ENCODE results near the gene RPS27A.
A peak's percentile ranks its signal among the peaks of the same experiment; 100 is the strongest.
"Not testable (repeated sequence)": the region's sequence is repeated elsewhere in the genome, so short reads cannot be mapped to it uniquely, and the experiment has no call there.

The RPS27A gene

DNA sequence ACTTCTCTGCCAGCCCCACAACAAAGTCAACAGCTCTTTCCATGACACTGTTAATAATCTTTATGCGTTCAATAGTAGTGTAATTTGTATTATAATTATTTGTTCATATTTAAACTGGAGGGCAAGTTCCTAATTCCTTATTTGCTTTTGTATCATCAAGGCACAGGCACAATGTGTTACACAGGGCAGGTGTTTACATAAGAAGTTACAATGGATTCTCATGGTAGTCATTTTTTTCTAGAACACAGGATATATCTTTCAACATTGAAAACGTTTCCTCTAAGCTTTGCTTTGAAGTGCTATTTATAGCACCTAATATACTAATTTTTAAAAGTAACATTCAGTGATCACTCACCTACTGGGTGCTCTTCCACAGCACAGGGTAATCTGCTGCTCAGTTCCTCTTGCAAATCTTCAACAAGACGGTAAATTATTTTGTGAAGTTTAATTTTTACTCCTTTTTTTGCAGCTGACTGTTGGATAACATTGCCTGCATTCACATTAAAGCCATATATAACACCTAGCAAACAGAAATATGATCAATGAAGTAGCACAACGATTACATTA is 7.3 kb downstream of the RPS27A start:
- DNase-seq = no peak

DNA sequence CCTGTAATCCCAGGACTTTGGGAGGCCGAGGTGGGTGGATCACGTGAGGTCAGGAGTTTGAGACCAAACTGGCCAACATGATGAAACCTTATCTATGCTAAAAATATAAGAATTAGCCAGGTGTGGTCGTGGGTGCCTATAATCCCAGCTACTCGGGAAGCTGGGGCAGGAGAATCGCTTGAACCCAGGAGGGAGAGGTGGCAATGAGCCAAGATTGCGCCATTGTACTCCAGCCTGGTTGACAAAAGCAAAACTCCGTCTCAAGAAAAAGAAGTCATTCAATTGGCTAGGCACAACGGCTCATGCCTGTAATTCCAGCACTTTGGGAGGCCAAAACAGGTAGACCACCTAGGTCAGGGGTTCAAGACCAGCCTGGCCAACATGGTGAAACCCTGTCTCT is 9.1 kb downstream of the RPS27A start:
- not testable (repeated sequence) for DNase-seq

DNA sequence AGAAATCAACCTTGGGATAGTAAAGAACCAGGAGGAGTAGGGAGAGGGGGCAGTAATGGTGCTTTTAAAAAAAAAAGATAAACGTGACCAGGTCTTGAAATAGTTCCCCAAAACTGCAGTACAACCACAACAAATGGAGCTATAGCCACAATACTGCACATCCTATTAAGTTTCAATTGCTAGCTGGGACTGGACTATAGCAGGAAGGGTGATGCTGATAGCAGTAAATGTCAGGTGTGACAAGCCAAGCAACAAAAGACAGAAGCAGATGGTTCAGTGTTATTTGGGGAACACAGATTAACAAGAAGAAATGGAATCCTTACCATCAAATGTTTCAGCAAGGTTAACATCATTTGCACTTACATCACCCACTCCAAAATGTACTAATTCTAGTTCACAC is 10.1 kb downstream of the RPS27A start:
- DNase-seq = no peak

DNA sequence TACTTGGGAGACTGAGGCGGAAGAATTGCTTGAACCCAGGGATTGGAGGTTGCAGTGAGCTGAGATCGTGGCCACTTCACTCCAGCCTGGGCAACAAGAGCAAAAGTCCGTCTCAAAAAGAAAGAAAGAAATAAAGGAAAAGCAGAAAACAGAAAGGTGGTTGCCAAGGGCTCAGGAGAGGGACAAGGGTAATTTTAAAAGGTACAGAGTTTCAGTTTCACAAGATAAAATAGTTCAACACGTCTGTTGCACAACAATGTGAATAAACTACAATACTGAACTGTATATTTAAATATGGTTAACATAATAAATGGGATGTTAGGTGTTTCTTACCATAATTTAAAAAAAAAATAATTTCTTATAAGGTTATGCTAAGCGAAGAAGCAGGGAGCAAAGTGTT is 12.9 kb downstream of the RPS27A start:
- no peak for DNase-seq

DNA sequence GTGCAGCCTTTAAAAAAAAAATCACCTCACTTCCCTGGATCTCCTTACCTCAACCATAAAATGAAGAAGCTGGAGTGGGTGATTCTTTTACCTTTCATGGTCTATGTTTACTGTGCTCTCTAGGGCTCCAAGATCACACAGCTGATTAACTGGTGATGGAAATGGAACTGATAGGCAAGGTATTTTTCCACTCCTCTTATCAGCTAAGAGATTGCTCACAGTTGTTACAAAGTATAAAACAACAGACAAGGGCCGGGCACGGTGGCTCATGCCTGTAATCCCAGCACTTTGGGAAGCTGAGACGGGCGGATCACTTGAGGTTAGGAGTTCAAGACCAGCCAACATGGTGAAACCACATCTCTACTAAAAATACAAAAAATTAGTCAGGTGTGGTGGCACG is 14.5 kb downstream of the RPS27A start:
- DNase-seq = no peak

DNA sequence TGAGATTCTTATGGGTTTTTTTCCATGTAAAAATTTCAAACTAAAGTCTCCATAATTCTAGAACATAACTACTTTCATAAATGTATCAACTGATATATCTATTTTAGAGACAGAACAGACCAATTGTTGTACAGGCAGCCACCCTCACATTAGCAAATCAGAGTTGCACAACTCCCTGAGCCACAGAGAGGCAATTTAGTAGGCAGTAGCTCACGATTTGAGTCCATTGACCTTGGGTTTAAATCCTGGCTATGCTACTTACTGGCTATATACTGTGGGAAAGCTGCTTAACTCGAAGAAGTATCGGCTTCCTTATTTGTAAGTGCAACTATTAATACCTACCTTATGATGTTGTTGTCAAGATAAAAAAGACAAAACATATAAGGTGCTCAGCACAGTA is 20.3 kb downstream of the RPS27A start:
- DNase-seq = no peak

DNA sequence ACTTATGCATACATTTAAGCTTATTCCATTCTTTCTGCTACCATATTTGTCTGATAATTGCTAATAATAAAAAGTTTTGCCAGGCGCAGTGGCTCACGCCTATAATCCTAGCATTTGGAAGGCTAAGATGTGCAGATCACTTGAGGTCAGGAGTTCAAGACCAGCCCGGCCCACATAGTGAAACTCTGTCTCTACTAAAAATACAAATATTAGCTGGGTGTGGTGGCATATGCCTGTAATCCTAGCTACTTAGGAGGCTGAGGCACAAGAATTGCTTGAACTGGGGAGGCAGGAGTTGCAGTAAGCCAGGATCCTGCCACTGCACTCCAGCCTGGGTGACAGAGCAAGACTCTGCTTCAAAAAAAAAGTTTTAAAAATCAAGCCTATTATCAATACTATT is 27.1 kb downstream of the RPS27A start:
- DNase-seq = not testable (repeated sequence)

DNA sequence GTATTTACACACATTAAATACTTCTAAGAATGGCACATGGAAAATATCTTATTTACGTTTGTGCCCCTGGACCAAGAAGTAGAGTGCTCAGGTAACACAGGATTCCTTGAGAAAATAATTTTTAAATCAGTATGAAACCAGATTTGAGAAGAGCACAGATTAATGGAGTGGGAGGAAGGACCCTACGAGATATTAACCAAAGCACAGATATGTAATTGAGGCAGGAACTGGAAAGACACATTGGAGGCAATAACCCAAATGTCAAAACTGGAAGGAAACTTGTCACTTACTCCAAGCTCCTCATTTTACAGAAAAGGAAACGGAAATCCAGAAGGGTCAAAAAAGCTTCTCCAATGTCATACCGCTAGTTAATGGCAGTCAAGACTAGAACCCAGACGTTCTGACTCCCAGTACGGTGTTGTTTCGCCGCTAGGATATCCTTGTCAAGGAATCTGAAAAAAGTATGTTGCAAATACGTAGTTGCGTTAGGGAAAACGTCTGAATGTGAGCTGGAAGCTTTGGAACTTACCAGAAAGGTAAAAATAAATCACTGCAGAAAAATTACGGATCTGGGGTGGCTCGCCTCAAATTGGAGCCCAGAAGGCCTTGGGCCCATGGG is 35.9 kb downstream of the RPS27A start:
- DNase-seq = no peak

DNA sequence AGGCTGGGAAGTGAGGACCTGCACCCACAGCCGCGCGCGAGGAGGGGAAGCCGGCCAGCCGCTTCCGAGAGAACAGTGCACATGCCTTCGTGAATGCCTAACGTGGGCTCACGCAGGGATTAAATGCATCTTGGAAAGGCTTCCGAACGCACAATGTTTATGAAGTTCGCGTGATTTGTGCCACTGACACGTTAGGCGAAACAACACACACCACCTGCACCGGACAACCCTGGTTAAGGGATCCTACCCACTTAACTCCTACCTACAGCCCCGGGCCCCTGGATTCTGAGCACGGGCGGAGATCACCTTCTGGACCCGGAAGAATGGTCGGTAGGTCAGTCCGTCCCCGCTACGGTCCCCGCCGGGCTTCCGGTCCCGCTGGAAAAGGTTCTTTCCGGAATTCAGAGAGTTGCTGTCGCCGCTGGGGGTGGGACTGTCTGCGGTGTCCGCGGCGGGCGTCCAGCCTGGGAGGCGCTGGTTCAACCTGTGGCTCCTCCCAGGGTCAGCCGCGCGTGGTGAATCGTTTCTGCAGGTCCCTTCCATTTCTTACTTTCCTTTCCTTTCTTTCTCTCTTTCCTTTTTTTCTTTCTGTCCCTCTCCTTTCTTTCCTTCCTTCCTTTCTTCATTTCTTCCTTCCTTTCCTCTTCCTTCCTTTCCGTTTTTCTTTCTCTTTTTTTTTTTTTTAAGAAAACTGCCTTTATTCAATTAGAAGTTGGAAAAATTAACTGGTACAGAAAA is 36.6 kb downstream of the RPS27A start, which contains the start of gene MTIF2:
TSS of gene MTIF2 (minus strand) at position 325 of the 738 bp plus-strand sequence. CDS start 5,373 bp downstream, outside the sequence.
- DNase-seq = peak; percentile 98

DNA sequence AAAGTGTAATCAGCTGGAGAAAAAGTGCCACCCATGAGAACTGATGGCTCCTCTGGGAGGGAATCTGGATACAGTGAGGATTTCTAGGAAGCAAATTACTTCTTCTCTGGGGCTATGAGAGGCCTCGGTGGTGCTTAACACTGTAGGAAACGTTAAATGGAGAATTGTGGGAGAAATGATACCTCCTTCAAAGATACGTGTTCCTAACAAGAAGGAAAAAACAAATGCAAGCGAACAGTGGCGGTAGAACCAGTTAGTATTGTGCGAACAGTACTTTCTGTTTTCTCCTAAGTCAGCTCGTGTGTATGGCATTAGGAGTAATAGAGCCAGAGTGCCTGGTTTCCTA is 37.1 kb downstream of the RPS27A start:
- no peak for DNase-seq

DNA sequence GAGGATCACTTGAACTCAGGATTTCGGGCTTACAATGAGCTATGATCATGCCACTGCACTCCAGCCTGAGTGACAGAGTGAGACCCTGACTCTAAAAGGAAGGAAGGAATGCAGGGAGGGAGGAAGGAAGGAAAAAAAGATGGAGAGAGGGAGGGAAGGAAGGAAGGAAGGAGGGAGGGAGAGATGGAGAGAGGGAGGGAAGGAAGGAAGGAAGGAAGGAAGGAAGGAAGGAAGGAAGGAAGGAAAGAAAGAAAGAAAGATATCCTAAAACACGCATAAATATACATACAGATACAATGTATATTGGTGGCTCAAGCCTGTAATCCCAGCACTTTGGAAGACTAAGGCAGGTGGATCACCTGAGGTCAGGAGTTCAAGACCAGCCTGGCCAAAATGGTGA is 41.9 kb downstream of the RPS27A start:
- DNase-seq = not testable (repeated sequence)

DNA sequence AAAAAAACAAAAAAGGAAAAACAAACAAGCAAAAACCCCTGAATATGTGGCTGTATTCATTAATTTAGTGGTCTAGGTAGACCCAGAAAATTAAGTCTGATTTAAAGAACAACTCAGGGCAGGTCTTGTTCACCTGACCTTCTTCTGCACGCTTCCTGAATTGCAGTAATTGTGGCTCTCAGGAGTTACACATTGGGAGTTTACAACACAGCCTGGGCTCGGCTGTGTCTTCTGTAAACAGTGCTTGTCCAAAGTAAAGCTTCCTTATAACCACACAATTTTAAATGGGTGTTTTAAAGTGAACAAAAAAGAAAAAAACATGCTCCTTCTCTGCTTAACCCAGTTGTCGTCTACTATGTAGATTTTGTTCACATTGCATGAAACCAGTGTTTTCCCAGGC is 44.8 kb downstream of the RPS27A start:
- DNase-seq = no peak

DNA sequence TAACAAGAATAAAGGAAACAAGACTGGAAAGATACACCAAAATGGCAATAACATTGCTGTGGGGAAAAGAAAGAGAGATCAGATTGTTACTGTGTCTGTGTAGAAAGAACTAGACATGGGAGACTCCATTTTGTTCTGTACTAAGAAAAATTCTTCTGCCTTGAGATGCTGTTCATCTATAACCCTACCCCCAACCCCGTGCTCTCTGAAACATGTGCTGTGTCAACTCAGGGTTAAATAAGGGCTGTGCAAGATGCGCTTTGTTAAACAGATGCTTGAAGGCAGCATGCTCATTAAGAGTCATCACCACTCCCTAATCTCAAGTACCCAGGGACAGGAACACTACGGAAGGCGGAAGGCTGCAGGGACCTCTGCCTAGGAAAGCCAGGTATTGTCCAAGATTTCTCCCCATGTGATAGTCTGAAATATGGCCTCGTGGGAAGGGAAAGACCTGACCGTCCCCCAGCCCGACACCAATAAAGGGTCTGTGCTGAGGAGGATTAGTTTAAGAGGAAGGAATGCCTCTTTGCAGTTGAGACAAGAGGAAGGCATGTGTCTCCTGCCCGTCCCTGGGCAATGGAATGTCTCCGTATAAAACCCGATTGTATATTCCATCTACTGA is 46.8 kb downstream of the RPS27A start:
- DNase-seq = not testable (repeated sequence)

DNA sequence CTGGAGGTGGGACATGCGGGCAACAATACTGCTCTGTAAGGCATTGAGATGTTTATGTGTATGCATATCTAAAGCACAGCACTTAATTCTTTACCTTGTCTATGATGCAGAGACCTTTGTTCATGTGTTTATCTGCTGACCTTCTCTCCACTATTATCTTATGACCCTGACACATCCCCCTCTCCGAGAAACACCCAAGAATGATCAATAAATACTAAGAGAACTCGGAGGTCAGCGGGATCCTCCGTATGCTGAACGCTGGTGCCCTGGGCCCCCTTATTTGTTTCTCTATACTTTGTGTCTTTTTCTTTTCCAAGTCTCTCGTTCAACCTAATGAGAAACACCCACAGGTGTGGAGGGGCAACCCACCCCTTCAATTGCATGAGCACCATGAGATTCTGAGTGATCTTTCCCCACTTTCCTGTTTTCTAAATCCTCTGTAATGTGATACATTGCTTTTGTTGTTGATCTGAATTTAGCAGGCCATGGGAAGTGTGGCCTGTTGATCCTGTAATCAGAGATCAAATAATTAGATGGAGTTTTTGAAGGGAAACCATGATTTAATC is 47.5 kb downstream of the RPS27A start:
- DNase-seq = not testable (repeated sequence)

DNA sequence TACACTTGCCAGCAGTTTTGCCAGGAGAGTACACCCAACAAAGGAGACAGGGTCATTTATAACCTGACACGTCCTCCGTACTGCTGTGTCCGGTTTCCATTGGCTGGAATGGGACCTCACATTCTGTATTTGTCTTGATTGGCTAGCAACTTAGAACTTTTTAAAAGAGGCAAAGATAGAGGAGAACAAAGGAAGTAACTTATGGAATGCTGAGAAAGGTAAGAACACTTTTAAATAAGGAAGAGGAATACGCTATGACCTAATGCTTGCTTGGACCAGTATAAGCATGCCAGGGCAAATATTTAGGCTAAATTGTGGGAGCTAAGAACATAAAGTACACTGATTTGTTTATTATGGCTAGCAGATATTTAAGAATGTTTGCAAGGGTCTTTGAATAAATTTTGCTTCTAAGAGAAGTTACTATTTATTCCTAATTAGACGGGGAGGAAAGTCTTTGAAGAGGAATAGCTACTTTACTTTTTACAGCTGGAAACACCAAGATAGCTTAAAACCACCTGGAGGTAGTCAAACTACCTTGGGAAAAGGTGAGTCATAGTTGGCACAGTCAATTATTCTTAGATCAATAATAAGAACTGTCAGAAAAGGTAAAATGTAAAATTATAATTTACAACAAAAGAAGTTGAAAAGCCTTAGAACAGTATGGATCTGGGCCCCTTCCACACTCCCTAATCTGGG is 48.5 kb downstream of the RPS27A start:
- not testable (repeated sequence) for DNase-seq

DNA sequence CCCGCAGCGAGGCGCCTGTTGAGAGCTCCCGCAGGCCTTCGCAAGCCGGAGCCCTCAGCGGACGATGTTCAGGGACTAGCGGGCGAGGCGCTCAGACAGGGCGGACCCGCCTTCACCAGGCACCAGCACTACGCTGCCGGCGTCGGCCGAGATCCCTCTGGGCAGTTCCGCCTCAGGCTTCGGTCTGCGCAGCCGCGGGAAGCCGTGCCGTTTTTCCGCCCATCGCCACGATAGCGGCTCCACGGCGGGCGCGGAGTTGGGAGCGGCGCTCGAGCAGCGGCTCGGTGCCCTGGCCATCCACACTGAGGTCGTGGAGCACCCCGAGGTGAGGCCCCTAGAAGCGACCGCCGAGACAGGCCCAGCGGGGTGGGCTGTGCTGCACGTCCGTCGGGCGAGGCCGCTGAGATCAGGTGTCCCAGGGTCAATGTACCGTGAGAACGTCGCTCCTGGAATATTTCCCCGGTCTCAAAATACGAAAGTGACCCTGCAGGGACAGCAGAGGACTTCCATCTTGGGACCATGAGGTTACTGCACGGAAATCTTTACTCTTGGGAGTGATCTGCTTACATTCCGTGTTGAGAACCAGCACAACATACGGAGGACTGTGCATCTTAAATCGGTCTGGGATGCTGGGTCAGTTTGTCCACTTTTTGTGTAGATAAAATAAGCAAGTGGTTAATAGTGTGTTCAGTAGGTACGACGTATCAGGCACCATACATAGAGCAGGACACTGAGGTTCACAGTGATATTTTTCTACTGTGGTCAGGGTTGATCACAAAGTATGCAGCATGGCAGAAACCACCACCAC is 49.8 kb downstream of the RPS27A start:
- DNase-seq = peak; percentile 91

DNA sequence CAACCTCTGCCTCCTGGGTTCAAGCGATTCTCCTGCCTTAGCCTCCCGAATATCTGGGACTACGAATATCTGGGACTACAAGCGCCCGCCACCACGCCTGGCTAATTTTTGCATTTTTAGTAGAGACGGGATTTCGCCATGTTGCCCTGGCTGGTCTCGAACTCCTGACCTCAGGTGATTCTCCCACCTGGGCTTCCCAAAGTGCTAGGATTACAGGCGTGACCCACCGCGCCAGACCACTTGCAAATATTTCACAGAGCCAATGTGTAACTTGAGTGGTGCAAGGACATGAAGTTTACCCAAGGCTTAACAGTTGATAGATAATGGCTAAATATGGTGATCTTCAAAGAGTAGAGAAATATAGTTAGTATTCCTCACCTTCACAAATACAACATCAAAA is 50.6 kb downstream of the RPS27A start:
- DNase-seq = no peak

Measured in right forelimb (tissue), 1 donor.